MV-4-11 (cell line): Measurements from ENCODE around the gene MYO5A.

Experiments used
- DNase-seq: peaks from one replicate; lab custom pipeline; 2025; lab: John Stamatoyannopoulos, UW

Gene MYO5A

GRCh38 chr15:52540374-52541012 is 11.8 kb upstream of the MYO5A start:
- DNase-seq: peak; percentile 31

- no peak for DNase-seq
Measured at GRCh38 chr15:52537459-52537858, 8.8 kb upstream of the MYO5A start.

- DNase-seq: peak; percentile 39
Measured at GRCh38 chr15:52532427-52532826, 3.7 kb upstream of the MYO5A start.

- DNase-seq: no peak
Measured at GRCh38 chr15:52529940-52530339, 1.3 kb upstream of the MYO5A start.

GRCh38 chr15:52529341-52529924 is 753 bp upstream of the MYO5A start:
- no peak for DNase-seq

- peak; percentile 11 for DNase-seq
Measured at GRCh38 chr15:52527911-52528563, 643 bp downstream of the MYO5A start.

GRCh38 chr15:52527196-52527910 is 1.3 kb downstream of the MYO5A start:
- DNase-seq: no peak

GRCh38 chr15:52524223-52525136 is 4.2 kb downstream of the MYO5A start:
- DNase-seq: no peak

GRCh38 chr15:52523647-52524046 is 5.0 kb downstream of the MYO5A start:
- peak; percentile 26 for DNase-seq

GRCh38 chr15:52523192-52523591 is 5.5 kb downstream of the MYO5A start:
- no peak for DNase-seq

GRCh38 chr15:52521682-52522081 is 7.0 kb downstream of the MYO5A start:
- no peak for DNase-seq

- DNase-seq: no peak
Measured at GRCh38 chr15:52520421-52520820, 8.3 kb downstream of the MYO5A start.

GRCh38 chr15:52518487-52519371 is 10.0 kb downstream of the MYO5A start:
- DNase-seq: peak; percentile 69

- DNase-seq: no peak
Measured at GRCh38 chr15:52517014-52517413, 11.7 kb downstream of the MYO5A start.

- DNase-seq: no peak
Measured at GRCh38 chr15:52515343-52515742, 13.3 kb downstream of the MYO5A start.

GRCh38 chr15:52514482-52514881 is 14.2 kb downstream of the MYO5A start:
- DNase-seq: no peak

- peak; percentile 31 for DNase-seq
Measured at GRCh38 chr15:52512869-52513268, 15.8 kb downstream of the MYO5A start.

GRCh38 chr15:52511084-52511483 is 17.6 kb downstream of the MYO5A start:
- no peak for DNase-seq

GRCh38 chr15:52509500-52510245 is 19.0 kb downstream of the MYO5A start:
- DNase-seq: no peak

- no peak for DNase-seq
Measured at GRCh38 chr15:52506549-52506948, 22.1 kb downstream of the MYO5A start.
